Right lobe of liver (tissue), 6 donors: Measurements from ENCODE around the gene MAP3K3. TPM values are rescaled to one million over a fixed set of nuclear protein-coding genes. Genes with fewer than 3 reads are reported as not detected.
A peak's percentile ranks its signal among the peaks of the same experiment; 100 is the strongest.

ENCODE experiments used
- ATAC-seq, 4 donors: fragments of 200-7000 bp; cut with Tn5 transposase; one replicate each; pipeline ENCODE4 v1.9.1; 2020; ENCODE audit warnings: mild to moderate bottlenecking in 4 of 4, moderate library complexity in 4 of 4
- DNase-seq, 3 donors: peaks; one replicate each; pipeline ENCODE4 v3.0.0-alpha.2; 2020
- H3K27ac ChIP-seq, 3 donors: fragments of 200-600 bp; one replicate each; pipeline ENCODE4 v1.8.0; 2022
- H3K27me3 ChIP-seq, 2 donors: fragments of 200-600 bp; one replicate each; pipeline ENCODE4 v1.8.0; 2022
- H3K36me3 ChIP-seq, 4 donors: fragments of 200-600 bp; sonication (generic) in 1 of 4; one replicate each; pipeline versions ENCODE4 v1.5.1 to v1.8.0; 2017 to 2022; ENCODE audit warnings: control low read depth in 1 of 4
- H3K4me1 ChIP-seq, 4 donors: fragments of 200-600 bp; sonication (generic) in 1 of 4; one replicate each; pipeline versions ENCODE4 v1.5.1 to v1.8.0; 2017 to 2022; ENCODE audit warnings: control low read depth in 1 of 4
- H3K4me3 ChIP-seq, 3 donors: fragments of 200-600 bp; one replicate each; pipeline ENCODE4 v1.8.0; 2022
- H3K9me3 ChIP-seq, 4 donors: fragments of 200-600 bp; sonication (generic) in 1 of 4; one replicate each; pipeline versions ENCODE4 v1.5.1 to v1.8.0; 2017 to 2022; ENCODE audit warnings: control low read depth in 1 of 4
- CTCF ChIP-seq, 4 donors: fragments of 200-600 bp in 3 of 4; fragments of 450-650 bp in 1 of 4; IDR thresholded peaks; one replicate each; pipeline versions ENCODE4 v1.5.1 to v1.8.0; 2016 to 2022; ENCODE audit warnings: antibody characterized with exemption in 4 of 4, mild to moderate bottlenecking in 2 of 4
- POLR2A ChIP-seq: fragments of 450-650 bp; IDR thresholded peaks from one replicate; pipeline ENCODE4 v1.6.1; 2017; ENCODE audit warnings: antibody characterized with exemption, mild to moderate bottlenecking
- WGBS: methylation state at CpG from one replicate; pipeline ENCODE4 v1.1.6; 2018; ENCODE audit warnings: low coverage, low lambda C conversion rate; ENCODE audit not compliant: insufficient coverage; ENCODE audit errors: missing lambda C conversion rate; 5-methylcytosine and 5-hydroxymethylcytosine counted together
- intact Hi-C, 2 donors: fragments of 100-400 bp; cut with DNase I; formaldehyde crosslinking; loops; one replicate each; pipeline versions ENCODE4 v1.11.2 to v1.14.1; 2022
- total RNA-seq, 6 experiments: library from RNA; depleted of rRNA in 2 of 6; stranded (reverse); fragments of >200 nt in 2 of 6; fragmentation: NEBNext Ultra II Directional in 3 of 6; extraction: Animal tissue kit (Norgen Biotek cat#: 25700) in 3 of 6; gene quantifications; one replicate each; pipeline versions ENCODE4 v1.1.0 to v1.2.4, GENCODE V29; 2016 to 2023
- donor health status: DM: no; HTN: yes; CAD: no.
- donor health status: DM: no; HTN: no; CAD: no.
- donor health status: DM: no; HTN: no; CAD: no.
- donor health status: DM: no; HTN: yes; CAD: no.
- donor health status: DM: no; HTN: yes; CAD: no.

Gene MAP3K3
- total RNA-seq, 6 experiments from 2014 or later, result 10.6 to 15.8 (median 13.0) TPM

GRCh38 chr17:63694229-63694949, 72.2 kb downstream of the MAP3K3 start:
- DNase-seq, result no peak
- no peak overlapping the region for H3K4me3 ChIP-seq
- H3K27ac ChIP-seq, result no peak overlapping the region
- H3K36me3 ChIP-seq, result peaks cover 0 to 43% (median 23%) of the 10 kb centered on the region in 4 donors
- no peak for ATAC-seq
- H3K27me3 ChIP-seq, result no peaks in the 10 kb centered on the region
- no peaks in the 10 kb centered on the region for H3K9me3 ChIP-seq
- TF ChIP-seq POLR2A, result no peak
- TF ChIP-seq CTCF (IDR thresholded peaks at IDR 0.05), result no peak
- WGBS, result 80% methylated on average over 3 of the region's 12 CpGs
- intact Hi-C loops, result loop anchor here in 1 of 2 donors (10.0 kb wide), 1 partner anchor 60 kb away; no protein-coding TSS in a partner anchor
- peaks cover 0 to 18% (median 7%) of the 10 kb centered on the region in 4 donors for H3K4me1 ChIP-seq

- Histone ChIP-seq H3K27ac (no peak overlapping the region), H3K4me1 (peaks cover 0 to 18% (median 8%) of the 10 kb centered on the region in 4 donors), H3K9me3 (no peaks in the 10 kb centered on the region), H3K36me3 (peaks cover 0 to 35% (median 17%) of the 10 kb centered on the region in 4 donors), H3K4me3 (no peak overlapping the region), H3K27me3 (no peaks in the 10 kb centered on the region)
- ATAC-seq (no peak), DNase-seq (no peak)
- TF ChIP-seq CTCF (IDR thresholded peaks at IDR 0.05) (no peak), POLR2A (no peak)
- intact Hi-C loops, result loop anchor here in 1 of 2 donors (10.0 kb wide), 1 partner anchor 60 kb away; no protein-coding TSS in a partner anchor
- WGBS, result 67% methylated on average over 14 of the region's 15 CpGs
These were observed 72.9 kb downstream of the MAP3K3 start for GRCh38 chr17:63694950-63695773.

- intact Hi-C loops, result loop anchor here in 1 of 2 donors (10.0 kb wide), 1 partner anchor 61 kb away; no protein-coding TSS in a partner anchor
- TF ChIP-seq CTCF (IDR thresholded peaks at IDR 0.05), result no peak
- TF ChIP-seq POLR2A, result no peak
- ATAC-seq (no peak), DNase-seq (no peak)
- 75% methylated on average over 4 of the region's 6 CpGs for WGBS
- no peaks in the 10 kb centered on the region for H3K9me3 ChIP-seq
- no peaks in the 10 kb centered on the region for H3K27me3 ChIP-seq
- H3K4me3 ChIP-seq, result no peak overlapping the region
- no peak overlapping the region for H3K27ac ChIP-seq
- peaks cover 0 to 28% (median 10%) of the 10 kb centered on the region in 4 donors for H3K36me3 ChIP-seq
- peaks cover 0 to 18% (median 8%) of the 10 kb centered on the region in 4 donors for H3K4me1 ChIP-seq
These were observed 73.7 kb downstream of the MAP3K3 start for GRCh38 chr17:63695889-63696288.

GRCh38 chr17:63696381-63696961, 74.3 kb downstream of the MAP3K3 start:
- no peaks in the 10 kb centered on the region for H3K27me3 ChIP-seq
- intact Hi-C loops, result loop anchor here in 1 of 2 donors (10.0 kb wide), 1 partner anchor 62 kb away; no protein-coding TSS in a partner anchor
- no peak overlapping the region for H3K27ac ChIP-seq
- H3K36me3 ChIP-seq, result peaks cover 0 to 22% (median 5%) of the 10 kb centered on the region in 4 donors
- no peak overlapping the region for H3K4me3 ChIP-seq
- 42% methylated on average over 4 of the region's 9 CpGs for WGBS
- TF ChIP-seq POLR2A (no peak), CTCF (IDR thresholded peaks at IDR 0.05) (peak; percentile 28 to 33 (median 30))
- DNase-seq, result no peak
- no peaks in the 10 kb centered on the region for H3K9me3 ChIP-seq
- peak; percentile 3 to 10 (median 4) for ATAC-seq
- peaks cover 0 to 18% (median 8%) of the 10 kb centered on the region in 4 donors for H3K4me1 ChIP-seq
